NCI-H226 (cell line): ENCODE data around the gene GFI1.
"Not testable (repeated sequence)": the region's sequence is repeated elsewhere in the genome, so short reads cannot be mapped to it uniquely, and the experiment has no call there.

Source experiments
- DNase-seq: peaks from one replicate; pipeline ENCODE4 v3.0.0-alpha.2; 2015

The GFI1 gene

GRCh38 chr1:92461364-92462097 is 25.2 kb downstream of the GFI1 start:
- DNase-seq = no peak

- no peak for DNase-seq
These were observed 26.8 kb downstream of the GFI1 start for GRCh38 chr1:92459871-92460320.

GRCh38 chr1:92458146-92458545 is 28.6 kb downstream of the GFI1 start:
- DNase-seq = no peak

GRCh38 chr1:92447976-92448375 is 38.7 kb downstream of the GFI1 start:
- DNase-seq = no peak

GRCh38 chr1:92447033-92447681 is 39.6 kb downstream of the GFI1 start:
- peak; percentile 61 for DNase-seq

GRCh38 chr1:92446546-92446945 is 40.2 kb downstream of the GFI1 start:
- DNase-seq = peak; percentile 97

- DNase-seq = no peak
These were observed 40.9 kb downstream of the GFI1 start for GRCh38 chr1:92445865-92446264.

GRCh38 chr1:92444351-92444750 is 42.4 kb downstream of the GFI1 start:
- peak; percentile 81 for DNase-seq

GRCh38 chr1:92443893-92444292 is 42.8 kb downstream of the GFI1 start:
- peak; percentile 12 for DNase-seq

GRCh38 chr1:92442351-92442750 is 44.4 kb downstream of the GFI1 start:
- DNase-seq = no peak

- no peak for DNase-seq
These were observed 44.9 kb downstream of the GFI1 start for GRCh38 chr1:92441697-92442342.

GRCh38 chr1:92441316-92441696 is 45.4 kb downstream of the GFI1 start:
- no peak for DNase-seq

GRCh38 chr1:92439291-92439690 is 47.4 kb downstream of the GFI1 start:
- DNase-seq = no peak

- not testable (repeated sequence) for DNase-seq
These were observed 52.2 kb downstream of the GFI1 start for GRCh38 chr1:92434572-92434971.

GRCh38 chr1:92430030-92430429 is 56.7 kb downstream of the GFI1 start:
- no peak for DNase-seq

- no peak for DNase-seq
These were observed 61.1 kb downstream of the GFI1 start for GRCh38 chr1:92425617-92426016.
